ENCODE results near the gene AFM. TPM values are rescaled to one million over a fixed set of nuclear protein-coding genes. Genes with fewer than 3 reads are reported as not detected.

The AFM gene
- total and polyA plus RNA-seq, 2 of the 13 experiments (the other 11 are each of a cell fraction or from before 2014, with no cell fraction given): 0.13 to 1.8 TPM

DNA sequence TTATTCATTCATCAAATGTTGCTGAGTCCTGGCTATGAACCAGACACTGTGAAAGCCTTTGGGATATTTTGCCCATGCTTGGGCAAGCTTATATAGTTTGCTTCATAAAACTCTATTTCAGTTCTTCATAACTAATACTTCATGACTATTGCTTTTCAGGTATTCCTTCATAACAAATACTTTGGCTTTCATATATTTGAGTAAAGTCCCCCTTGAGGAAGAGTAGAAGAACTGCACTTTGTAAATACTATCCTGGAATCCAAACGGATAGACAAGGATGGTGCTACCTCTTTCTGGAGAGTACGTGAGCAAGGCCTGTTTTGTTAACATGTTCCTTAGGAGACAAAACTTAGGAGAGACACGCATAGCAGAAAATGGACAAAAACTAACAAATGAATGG lies 47.2 kb upstream of the AFM start (continued):
- TF ChIP-seq, protein P1, sequence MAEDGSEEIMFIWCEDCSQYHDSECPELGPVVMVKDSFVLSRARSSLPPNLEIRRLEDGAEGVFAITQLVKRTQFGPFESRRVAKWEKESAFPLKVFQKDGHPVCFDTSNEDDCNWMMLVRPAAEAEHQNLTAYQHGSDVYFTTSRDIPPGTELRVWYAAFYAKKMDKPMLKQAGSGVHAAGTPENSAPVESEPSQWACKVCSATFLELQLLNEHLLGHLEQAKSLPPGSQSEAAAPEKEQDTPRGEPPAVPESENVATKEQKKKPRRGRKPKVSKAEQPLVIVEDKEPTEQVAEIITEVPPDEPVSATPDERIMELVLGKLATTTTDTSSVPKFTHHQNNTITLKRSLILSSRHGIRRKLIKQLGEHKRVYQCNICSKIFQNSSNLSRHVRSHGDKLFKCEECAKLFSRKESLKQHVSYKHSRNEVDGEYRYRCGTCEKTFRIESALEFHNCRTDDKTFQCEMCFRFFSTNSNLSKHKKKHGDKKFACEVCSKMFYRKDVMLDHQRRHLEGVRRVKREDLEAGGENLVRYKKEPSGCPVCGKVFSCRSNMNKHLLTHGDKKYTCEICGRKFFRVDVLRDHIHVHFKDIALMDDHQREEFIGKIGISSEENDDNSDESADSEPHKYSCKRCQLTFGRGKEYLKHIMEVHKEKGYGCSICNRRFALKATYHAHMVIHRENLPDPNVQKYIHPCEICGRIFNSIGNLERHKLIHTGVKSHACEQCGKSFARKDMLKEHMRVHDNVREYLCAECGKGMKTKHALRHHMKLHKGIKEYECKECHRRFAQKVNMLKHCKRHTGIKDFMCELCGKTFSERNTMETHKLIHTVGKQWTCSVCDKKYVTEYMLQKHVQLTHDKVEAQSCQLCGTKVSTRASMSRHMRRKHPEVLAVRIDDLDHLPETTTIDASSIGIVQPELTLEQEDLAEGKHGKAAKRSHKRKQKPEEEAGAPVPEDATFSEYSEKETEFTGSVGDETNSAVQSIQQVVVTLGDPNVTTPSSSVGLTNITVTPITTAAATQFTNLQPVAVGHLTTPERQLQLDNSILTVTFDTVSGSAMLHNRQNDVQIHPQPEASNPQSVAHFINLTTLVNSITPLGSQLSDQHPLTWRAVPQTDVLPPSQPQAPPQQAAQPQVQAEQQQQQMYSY (CRISPR knock-in tag; IDR thresholded peaks at IDR 0.05): no peak
- peak; percentile 73; the same call in 1 of the 2 replicates for TF ChIP-seq ZNF644 (CRISPR knock-in tag; IDR thresholded peaks at IDR 0.05; ENCODE audit: low read depth)
- TF ChIP-seq STAT5B (CRISPR knock-in tag; IDR thresholded peaks at IDR 0.05): no peak
- no peak for TF ChIP-seq TGIF2 (CRISPR knock-in tag; IDR thresholded peaks at IDR 0.05)
- TF ChIP-seq, protein P2, sequence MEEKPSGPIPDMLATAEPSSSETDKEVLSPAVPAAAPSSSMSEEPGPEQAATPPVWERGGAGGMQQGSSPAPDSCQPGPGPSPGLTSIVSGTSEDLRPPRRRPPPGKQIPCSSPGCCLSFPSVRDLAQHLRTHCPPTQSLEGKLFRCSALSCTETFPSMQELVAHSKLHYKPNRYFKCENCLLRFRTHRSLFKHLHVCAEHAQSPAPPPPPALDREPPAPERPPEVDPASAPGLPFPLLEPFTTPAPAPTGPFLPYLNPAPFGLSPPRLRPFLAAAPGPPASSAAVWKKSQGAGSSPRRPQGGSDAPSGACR (CRISPR knock-in tag; IDR thresholded peaks at IDR 0.05): no peak
- no peak for TF ChIP-seq NFRKB (IDR thresholded peaks at IDR 0.05)
- no peak for TF ChIP-seq TOE1 (CRISPR knock-in tag; IDR thresholded peaks at IDR 0.05)
- no peak for TF ChIP-seq ZNF501 (CRISPR knock-in tag; IDR thresholded peaks at IDR 0.05)
- no peak for TF ChIP-seq HDAC1 (CRISPR knock-in tag; IDR thresholded peaks at IDR 0.05)
- no peak for TF ChIP-seq FIP1L1 (IDR thresholded peaks at IDR 0.05; ENCODE audit: borderline replicate concordance, insufficient read depth, low read depth, low read length)
- no peak for TF ChIP-seq HDAC2 (CRISPR knock-in tag; IDR thresholded peaks at IDR 0.05)
- TF ChIP-seq, protein P3, sequence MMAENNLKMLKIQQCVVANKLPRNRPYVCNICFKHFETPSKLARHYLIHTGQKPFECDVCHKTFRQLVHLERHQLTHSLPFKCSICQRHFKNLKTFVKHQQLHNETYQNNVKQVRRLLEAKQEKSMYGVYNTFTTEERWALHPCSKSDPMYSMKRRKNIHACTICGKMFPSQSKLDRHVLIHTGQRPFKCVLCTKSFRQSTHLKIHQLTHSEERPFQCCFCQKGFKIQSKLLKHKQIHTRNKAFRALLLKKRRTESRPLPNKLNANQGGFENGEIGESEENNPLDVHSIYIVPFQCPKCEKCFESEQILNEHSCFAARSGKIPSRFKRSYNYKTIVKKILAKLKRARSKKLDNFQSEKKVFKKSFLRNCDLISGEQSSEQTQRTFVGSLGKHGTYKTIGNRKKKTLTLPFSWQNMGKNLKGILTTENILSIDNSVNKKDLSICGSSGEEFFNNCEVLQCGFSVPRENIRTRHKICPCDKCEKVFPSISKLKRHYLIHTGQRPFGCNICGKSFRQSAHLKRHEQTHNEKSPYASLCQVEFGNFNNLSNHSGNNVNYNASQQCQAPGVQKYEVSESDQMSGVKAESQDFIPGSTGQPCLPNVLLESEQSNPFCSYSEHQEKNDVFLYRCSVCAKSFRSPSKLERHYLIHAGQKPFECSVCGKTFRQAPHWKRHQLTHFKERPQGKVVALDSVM (CRISPR knock-in tag; IDR thresholded peaks at IDR 0.05): no peak
- TF ChIP-seq ZMAT3 (CRISPR knock-in tag; conservative IDR thresholded peaks at IDR 0.05): no peak
- TF ChIP-seq, protein P4, sequence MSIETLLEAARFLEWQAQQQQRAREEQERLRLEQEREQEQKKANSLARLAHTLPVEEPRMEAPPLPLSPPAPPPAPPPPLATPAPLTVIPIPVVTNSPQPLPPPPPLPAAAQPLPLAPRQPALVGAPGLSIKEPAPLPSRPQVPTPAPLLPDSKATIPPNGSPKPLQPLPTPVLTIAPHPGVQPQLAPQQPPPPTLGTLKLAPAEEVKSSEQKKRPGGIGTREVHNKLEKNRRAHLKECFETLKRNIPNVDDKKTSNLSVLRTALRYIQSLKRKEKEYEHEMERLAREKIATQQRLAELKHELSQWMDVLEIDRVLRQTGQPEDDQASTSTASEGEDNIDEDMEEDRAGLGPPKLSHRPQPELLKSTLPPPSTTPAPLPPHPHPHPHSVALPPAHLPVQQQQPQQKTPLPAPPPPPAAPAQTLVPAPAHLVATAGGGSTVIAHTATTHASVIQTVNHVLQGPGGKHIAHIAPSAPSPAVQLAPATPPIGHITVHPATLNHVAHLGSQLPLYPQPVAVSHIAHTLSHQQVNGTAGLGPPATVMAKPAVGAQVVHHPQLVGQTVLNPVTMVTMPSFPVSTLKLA (IDR thresholded peaks at IDR 0.05): no peak
- TF ChIP-seq CREM (IDR thresholded peaks at IDR 0.05): no peak
- no peak for TF ChIP-seq CREM (CRISPR knock-in tag; IDR thresholded peaks at IDR 0.05)
- TF ChIP-seq, protein P5, sequence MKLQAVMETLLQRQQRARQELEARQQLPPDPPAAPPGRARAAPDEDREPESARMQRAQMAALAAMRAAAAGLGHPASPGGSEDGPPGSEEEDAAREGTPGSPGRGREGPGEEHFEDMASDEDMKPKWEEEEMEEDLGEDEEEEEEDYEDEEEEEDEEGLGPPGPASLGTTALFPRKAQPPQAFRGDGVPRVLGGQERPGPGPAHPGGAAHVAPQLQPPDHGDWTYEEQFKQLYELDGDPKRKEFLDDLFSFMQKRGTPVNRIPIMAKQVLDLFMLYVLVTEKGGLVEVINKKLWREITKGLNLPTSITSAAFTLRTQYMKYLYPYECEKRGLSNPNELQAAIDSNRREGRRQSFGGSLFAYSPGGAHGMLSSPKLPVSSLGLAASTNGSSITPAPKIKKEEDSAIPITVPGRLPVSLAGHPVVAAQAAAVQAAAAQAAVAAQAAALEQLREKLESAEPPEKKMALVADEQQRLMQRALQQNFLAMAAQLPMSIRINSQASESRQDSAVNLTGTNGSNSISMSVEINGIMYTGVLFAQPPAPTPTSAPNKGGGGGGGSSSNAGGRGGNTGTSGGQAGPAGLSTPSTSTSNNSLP (IDR thresholded peaks at IDR 0.05; ENCODE audit: low read depth, low read length): peak; percentile 78
- no peak for TF ChIP-seq MED8 (CRISPR knock-in tag; IDR thresholded peaks at IDR 0.05; ENCODE audit: insufficient replicate concordance)
- TF ChIP-seq HNRNPK (IDR thresholded peaks at IDR 0.05; ENCODE audit: low read depth, low read length, poor library complexity, severe bottlenecking): no peak
- TF ChIP-seq TRIM24 (CRISPR knock-in tag; IDR thresholded peaks at IDR 0.05): no peak
- TF ChIP-seq BRCA1 (CRISPR knock-in tag; IDR thresholded peaks at IDR 0.05): no peak
- TF ChIP-seq ZFP36L1 (CRISPR knock-in tag; IDR thresholded peaks at IDR 0.05): no peak
